ENCODE data around the gene BRINP1. TPM values are rescaled to one million over a fixed set of nuclear protein-coding genes. Genes with fewer than 3 reads are reported as not detected.

Gene BRINP1
- total RNA-seq, 4 donors from 2014 or later = 0.27 TPM; not detected in 3

GRCh38 chr9:119302988-119303698, 66.1 kb downstream of the BRINP1 start:
- no peak for DNase-seq
- H3K27me3 ChIP-seq = no peaks in the 10 kb centered on the region
- H3K9me3 ChIP-seq = no peaks in the 10 kb centered on the region
- intact Hi-C loops (cut with DNase I; ENCODE audit: low total_unique reads) = no loop called here
- no peak overlapping the region for H3K4me3 ChIP-seq
- in situ Hi-C loops (cut with MboI; ENCODE audit: low pct_ligation_motif_present in 1 of 4, low pct_unique_long_range_greater_than_20kb in 1 of 4, low sequenced_read_pairs in 3 of 4) = no loop called here
- H3K4me1 ChIP-seq = no peaks in the 10 kb centered on the region
- no peak overlapping the region for H3K27ac ChIP-seq
- no peaks in the 10 kb centered on the region for H3K36me3 ChIP-seq
- TF ChIP-seq POLR2AphosphoS5 (IDR thresholded peaks at IDR 0.05) (no peak), POLR2A (IDR thresholded peaks at IDR 0.05) (no peak), EP300 (IDR thresholded peaks at IDR 0.05; ENCODE audit: low read depth) (no peak)
- TF ChIP-seq, protein P1, sequence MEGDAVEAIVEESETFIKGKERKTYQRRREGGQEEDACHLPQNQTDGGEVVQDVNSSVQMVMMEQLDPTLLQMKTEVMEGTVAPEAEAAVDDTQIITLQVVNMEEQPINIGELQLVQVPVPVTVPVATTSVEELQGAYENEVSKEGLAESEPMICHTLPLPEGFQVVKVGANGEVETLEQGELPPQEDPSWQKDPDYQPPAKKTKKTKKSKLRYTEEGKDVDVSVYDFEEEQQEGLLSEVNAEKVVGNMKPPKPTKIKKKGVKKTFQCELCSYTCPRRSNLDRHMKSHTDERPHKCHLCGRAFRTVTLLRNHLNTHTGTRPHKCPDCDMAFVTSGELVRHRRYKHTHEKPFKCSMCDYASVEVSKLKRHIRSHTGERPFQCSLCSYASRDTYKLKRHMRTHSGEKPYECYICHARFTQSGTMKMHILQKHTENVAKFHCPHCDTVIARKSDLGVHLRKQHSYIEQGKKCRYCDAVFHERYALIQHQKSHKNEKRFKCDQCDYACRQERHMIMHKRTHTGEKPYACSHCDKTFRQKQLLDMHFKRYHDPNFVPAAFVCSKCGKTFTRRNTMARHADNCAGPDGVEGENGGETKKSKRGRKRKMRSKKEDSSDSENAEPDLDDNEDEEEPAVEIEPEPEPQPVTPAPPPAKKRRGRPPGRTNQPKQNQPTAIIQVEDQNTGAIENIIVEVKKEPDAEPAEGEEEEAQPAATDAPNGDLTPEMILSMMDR (IDR thresholded peaks at IDR 0.05) = no peak
- WGBS, 2 donors (ENCODE audit: low coverage in 1 of 2) = 79 to 83% methylated on average over 2 to 13 of the region's 13 CpGs

DNA sequence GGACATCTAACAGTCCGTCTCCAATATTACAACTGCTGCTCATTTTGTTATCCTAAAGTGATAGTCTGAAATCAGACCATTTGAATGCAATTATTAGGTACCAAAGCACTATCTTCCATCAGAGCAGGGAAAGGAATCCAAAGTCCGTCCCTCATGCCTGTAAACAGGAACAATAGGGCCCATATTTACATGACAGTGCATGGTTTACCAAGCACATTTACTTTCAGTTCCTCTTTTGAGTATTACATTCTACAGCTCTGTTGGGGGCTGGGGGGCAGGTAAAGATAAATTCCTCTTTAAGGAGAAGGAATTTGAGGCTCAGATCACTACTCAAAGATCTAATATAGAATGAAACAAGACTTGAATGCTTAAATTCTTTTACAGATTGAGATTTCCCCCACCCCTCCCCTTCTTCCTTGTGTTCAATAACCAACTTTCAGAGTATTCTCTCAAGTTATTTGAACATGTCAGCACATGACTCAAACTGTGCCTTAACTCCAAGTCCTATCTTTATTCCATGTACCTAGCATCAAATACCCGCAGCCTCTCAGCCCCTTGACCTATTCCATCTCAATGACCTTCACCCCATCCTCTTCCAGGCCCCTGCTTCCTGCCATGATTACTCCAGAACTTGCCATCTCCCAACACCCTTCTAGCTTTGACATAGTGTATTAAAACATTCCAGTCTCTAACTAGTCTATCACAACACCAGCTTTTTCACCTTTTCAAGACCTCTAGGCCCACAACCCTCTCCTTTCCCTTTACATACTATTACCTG, 71.0 kb downstream of the BRINP1 start:
- in situ Hi-C loops (cut with MboI; ENCODE audit: low pct_ligation_motif_present in 1 of 4, low pct_unique_long_range_greater_than_20kb in 1 of 4, low sequenced_read_pairs in 3 of 4) = loop anchor here in 1 of 4 donors (25.0 kb wide), 1 partner anchor 1511 kb away; no protein-coding TSS in a partner anchor
- intact Hi-C loops (cut with DNase I; ENCODE audit: low total_unique reads) = loop anchor here (10.0 kb wide), 1 partner anchor 703 kb away; no protein-coding TSS in a partner anchor
- Histone ChIP-seq H3K4me3 (no peak overlapping the region), H3K4me1 (no peaks in the 10 kb centered on the region), H3K9me3 (no peaks in the 10 kb centered on the region), H3K27ac (no peak overlapping the region), H3K27me3 (no peaks in the 10 kb centered on the region), H3K36me3 (no peaks in the 10 kb centered on the region)
- TF ChIP-seq POLR2AphosphoS5 (IDR thresholded peaks at IDR 0.05) (no peak), POLR2A (IDR thresholded peaks at IDR 0.05) (no peak), EP300 (IDR thresholded peaks at IDR 0.05; ENCODE audit: low read depth) (no peak)
- TF ChIP-seq, protein P1 (IDR thresholded peaks at IDR 0.05) = no peak
- 53 to 77% methylated on average over 2 to 3 of the region's 3 CpGs for whole genome bisulfite sequencing, 2 donors (ENCODE audit: low coverage in 1 of 2)
- no peak for DNase-seq

DNA sequence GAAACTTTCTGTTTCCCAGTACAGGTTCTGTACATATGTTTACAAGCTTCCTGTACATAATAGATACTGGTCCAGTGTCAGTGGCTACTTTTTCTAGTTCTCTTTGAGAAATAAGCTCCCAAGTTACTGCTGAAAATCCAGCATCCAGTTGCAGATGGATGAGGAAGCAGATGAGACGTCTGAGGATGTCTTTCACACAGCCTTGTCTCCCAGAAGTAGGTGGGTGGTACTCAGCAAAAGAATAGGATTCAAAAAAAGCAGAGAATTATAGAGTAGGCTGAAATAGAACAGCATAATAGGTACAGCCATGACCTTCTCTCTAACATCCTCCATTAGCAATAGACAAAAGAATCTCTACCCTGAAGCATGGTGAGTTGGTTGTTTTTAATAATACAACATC, 77.7 kb downstream of the BRINP1 start:
- TF ChIP-seq POLR2A (IDR thresholded peaks at IDR 0.05) (no peak), EP300 (IDR thresholded peaks at IDR 0.05; ENCODE audit: low read depth) (no peak), POLR2AphosphoS5 (IDR thresholded peaks at IDR 0.05) (no peak)
- TF ChIP-seq, protein P1 (IDR thresholded peaks at IDR 0.05) = no peak
- Histone ChIP-seq H3K9me3 (no peaks in the 10 kb centered on the region), H3K27ac (no peak overlapping the region), H3K36me3 (no peaks in the 10 kb centered on the region), H3K27me3 (no peaks in the 10 kb centered on the region), H3K4me1 (no peaks in the 10 kb centered on the region), H3K4me3 (no peak overlapping the region)
- intact Hi-C loops (cut with DNase I; ENCODE audit: low total_unique reads) (loop anchor here (10.0 kb wide), 1 partner anchor 697 kb away; no protein-coding TSS in a partner anchor), in situ Hi-C loops (cut with MboI; ENCODE audit: low pct_ligation_motif_present in 1 of 4, low pct_unique_long_range_greater_than_20kb in 1 of 4, low sequenced_read_pairs in 3 of 4) (loop anchor here in 1 of 4 donors (25.0 kb wide), 1 partner anchor 1504 kb away; no protein-coding TSS in a partner anchor)
- no peak for DNase-seq
- WGBS, 2 donors (ENCODE audit: low coverage in 1 of 2) = 12 to 33% methylated on average over 1 of the region's 1 CpG
